HG02798 (cell line): ENCODE results near the gene ZNF189.

Source experiments
- ATAC-seq: cut with Tn5 transposase; IDR thresholded peaks from one replicate; pipeline ENCODE4 v1.9.1; 2021; ENCODE audit warnings: mild to moderate bottlenecking; ENCODE audit not compliant: unreplicated experiment, poor library complexity

The ZNF189 gene

DNA sequence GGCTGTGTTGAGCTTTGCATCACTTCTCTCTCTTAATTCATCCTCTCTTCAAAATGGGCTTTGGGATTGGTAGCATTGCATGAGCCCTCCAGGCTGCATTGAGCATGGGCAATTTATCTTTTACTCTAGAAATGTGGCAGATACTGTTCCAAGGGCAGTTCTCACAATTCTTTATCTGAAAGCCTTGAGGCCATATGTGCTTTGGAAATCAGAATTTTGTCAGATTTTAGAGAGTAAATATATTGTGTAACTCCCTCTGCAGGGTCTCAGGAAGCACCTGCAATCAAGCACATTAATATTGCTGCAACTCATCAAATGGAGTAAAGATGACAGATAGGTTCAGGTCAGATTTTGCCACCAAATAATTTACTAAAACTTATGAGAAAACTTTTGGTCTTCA lies 19.3 kb downstream of the ZNF189 start:
- no peak for ATAC-seq

DNA sequence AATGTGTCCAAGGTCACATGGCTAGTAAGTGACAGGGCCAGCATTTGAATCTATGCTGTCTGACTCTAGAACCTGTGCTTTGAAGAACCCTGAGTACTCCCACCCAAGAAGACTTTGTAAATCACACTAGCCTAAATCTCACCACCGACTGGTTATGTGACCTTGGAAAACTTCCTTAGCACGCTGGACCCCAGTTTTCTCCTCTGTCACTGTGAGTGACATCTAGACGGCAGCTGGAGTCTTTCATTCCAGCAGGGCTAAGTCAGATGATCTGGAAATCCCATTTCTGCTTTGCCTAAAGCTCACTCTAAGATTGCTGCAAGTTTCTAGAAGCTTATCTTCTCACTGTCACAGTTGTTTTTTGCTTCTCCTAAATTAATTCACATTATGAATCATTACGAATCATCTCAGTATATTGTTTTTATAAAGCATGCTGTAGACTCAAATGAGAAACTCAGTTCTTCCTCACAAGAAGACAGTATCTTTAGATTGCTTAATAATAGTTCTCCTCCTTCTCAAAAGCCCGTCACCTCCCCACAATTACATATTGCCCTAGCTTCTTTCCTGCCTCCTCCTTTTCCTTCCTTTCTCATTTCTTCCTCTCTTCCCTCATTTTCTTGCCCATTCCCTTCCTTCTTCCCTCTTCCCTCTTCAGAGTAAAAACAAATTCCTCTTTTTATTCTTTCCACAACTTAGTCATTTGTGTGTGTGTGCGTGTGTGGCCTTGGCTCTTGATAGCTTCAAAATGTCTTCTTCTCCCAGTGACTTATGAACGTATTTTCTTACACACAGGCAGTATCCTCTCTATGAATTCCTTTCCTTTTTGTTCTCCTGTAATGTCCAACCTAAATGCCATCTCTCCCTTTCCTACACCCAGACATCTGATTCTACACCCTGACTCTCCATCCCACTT lies 20.1 kb downstream of the ZNF189 start:
- ATAC-seq = no peak

DNA sequence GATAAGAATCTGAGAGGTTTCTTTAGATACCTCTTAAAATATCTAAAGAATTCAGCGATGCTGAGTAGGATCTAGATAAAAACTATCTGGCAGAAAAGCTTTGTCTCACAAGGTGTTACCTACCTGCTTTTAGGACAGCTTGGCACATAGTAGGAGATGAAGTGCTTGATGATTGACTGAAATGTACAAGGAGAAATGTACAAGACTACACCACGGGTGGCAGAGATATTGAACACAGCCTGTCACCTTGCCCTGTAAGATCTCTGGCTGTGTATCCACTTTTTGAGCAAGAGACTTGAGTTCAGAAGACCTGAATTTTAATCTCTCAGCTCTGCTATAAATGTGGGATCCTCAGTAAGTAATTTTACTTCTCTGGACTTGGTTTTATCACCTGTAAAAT lies 21.2 kb downstream of the ZNF189 start:
- no peak for ATAC-seq

DNA sequence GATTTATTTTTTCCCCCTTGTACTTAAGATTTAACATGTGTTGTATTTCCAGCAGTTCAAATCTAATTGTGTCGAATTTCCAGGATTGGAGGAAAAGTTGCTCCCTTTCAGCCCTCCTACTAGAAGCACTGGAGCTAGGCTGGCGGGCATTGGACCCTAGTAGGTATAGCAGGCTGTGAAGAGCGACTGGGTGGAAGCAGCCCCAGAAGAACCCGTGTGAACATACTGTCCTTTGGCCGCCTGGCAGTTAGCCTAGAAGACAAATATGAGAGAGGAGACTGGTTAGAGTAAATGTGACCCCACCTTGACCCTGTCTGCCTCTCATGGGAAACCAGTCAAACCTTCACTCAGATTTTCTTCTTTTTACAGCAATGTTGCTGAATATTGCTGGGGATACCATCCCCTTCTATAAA lies 23.0 kb downstream of the ZNF189 start:
- ATAC-seq = no peak

DNA sequence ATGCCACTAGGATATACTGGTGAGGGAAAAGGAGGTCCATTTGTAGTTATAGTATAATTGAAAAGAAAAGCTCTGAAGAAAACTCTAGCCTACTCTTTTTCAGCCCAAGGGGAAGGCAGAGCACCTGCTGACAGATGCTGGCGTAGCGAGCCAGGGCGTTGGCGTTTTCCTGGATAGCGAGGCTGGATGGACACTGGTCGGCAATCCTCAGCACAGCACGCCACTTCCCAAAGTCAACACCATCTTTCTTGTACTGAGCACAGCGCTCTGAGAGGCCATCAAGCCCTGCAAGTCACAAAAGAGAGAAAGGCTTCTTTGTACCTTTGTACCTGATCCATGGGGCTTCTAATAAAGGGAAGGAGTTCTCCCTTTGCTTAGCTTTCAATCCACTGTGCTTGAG lies 28.7 kb downstream of the ZNF189 start:
- no peak for ATAC-seq

DNA sequence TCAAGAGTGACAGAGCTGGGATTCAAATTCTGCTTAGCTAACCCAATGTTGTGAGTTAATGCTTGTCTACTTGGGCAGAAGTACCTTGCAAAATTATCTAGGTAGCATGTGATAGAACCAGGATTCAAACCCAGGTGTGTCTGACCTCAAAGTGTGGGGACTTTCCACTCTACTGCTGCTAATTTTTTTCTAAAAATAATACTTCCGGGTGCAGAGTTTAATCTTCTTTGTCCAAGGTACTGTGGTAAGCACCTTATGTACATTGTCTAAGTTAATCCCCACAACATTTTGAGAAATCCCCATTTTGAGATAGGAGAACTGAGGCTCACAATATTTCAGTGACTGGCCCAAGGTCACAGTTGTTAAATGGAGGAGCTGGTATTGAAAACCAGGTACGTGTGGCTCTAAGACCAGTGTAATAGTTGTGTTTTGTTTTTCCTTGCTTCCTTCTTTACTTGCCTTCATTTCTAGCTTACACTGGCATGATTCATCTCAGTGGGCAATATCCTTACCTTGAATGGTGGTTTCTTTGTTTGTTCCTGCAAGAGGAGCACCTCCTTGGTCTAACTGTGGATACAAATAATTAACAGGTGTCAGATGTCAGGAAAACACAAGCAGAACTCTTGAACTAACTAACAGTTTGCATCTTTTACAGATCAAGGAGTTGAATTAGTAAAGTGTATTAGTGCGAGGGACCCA lies 29.5 kb downstream of the ZNF189 start:
- ATAC-seq = peak; percentile 80

DNA sequence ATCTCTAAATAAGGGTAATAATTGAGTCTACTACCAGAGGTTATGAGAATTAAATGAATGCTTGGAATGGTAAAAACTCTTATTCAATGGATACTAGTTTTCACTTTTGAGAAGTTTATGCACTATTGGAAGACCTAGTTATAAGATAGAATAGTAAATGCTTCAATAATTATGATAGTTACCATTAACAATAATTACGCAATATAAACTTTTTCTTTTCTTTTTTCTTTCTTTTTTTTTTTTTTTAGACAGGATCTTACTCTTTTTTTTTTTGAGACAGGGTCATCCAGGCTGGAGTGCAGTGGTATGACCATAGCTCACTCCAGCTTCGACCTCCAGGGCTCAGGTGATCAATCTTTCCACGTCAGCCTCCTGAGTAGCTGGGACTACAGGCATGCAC lies 30.3 kb downstream of the ZNF189 start:
- ATAC-seq = no peak

DNA sequence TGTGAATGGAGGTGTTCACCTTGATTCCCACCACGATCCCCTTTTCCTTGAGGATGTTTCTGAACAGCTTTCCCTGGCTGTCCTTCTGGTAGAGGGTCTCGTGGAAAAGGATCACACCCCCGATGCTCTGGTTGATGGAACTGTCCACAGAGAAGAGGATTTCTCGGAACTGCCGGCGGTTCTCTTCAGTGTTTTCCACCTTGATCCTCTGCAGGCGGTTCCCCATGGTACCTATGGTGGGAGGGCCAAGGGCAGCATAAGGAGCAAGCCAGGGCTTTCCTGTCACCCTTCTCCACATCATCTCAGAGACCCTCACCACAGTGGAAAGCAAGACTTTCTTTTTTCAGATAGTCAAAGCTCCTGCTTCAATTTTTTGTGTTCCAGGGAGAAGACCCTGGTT lies 31.1 kb downstream of the ZNF189 start:
- ATAC-seq = no peak

DNA sequence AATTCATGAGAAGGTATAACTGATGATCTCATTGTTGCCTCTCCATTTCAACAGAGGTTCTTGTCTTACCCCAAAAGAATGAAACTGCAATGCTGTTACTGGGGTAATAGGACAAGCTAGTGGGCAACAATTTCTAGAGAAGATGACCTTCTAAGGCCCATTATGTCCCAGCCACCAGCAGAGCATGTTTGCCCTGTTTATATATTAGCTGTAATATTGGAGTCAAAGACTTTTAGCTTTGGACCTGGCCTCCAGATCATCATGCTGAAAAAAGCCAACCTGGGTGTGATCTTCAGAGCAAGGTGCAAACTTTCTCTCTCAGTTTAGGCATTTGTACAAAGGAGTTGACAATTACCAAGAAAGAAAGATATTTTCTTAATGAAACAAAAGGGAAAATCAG lies 33.5 kb downstream of the ZNF189 start:
- no peak for ATAC-seq

DNA sequence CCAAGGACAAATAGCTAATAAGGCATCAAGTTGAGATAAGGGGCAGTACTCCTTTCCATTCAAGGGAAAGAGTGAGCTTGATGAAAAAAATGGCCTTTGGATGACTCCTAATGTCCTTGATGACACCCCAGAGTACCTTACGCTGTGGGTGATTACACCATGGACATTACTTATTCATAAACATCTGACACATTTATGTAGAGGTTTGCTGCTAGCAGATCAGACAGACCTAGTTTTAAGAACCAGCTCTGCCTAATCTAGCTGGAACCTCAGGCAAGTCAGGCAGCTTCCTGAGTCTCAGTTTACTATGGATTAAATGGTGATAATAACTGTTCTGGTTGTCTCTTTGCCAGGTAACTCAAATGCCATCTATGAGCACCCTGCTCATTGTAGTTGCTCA lies 34.1 kb downstream of the ZNF189 start:
- ATAC-seq = no peak

DNA sequence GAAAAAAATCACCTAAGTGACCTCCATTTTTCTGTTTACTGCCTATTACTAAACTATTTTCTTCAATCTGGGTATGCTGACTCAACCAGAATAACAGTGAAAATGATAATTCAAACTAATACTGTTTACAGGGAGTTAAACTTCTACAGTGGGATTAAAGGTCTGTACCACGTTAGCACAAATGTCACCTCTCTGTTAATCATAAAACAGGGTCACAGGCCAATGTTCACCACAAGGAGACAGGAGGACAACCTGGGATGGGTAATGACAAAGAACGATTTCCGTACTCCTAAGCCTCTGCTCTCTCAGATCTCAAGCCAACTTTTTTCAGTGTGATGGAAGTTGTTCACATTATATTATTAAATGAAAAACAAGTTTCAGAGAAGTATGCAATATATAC lies 34.6 kb downstream of the ZNF189 start:
- ATAC-seq = no peak

DNA sequence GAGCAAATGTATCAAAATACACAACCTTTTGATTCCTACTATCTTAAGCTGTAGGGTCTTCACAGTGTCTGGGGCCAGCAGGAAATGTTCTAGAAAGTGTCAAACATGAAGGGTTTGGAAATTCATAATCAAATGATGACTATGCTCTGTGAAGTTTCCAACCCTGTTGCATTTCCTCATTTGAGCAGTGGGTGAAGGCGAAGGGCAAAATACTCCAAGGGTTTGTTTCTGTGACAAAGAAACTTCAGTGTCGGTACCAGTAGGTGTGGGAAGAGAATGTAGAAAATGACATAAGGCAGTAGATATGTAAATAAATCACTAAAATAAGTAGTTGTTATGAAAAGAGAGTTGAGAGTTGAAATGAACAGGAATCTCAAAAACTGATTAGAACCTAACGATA lies 36.3 kb downstream of the ZNF189 start:
- ATAC-seq = no peak

DNA sequence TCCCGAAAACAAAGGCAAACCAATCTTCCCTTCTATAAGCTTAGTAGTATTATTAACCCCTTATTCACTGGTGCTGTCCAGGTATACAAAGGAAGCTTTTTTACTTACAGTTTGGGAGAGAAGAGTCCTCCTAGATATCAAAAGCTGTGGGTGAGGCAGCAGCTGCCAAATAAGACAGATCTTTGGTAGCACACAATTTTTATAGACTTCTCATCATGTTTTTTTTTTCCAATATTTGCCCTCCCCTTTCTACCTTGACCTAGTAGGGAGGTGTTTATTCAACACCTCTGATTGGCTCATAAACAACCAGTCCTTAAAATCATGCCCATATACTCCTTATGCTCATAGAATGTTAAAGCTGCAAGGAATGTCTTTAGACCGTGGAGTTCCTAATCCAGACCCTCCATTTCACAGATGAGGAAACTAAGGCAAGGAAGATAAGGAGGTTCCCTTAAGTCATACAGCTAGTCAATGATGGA lies 37.0 kb downstream of the ZNF189 start, which contains the start of gene ALDOB:
TSS of gene ALDOB (minus strand) at position 174 of the 479 bp plus-strand sequence. CDS start 4,887 bp downstream, outside the sequence.
- ATAC-seq = no peak

DNA sequence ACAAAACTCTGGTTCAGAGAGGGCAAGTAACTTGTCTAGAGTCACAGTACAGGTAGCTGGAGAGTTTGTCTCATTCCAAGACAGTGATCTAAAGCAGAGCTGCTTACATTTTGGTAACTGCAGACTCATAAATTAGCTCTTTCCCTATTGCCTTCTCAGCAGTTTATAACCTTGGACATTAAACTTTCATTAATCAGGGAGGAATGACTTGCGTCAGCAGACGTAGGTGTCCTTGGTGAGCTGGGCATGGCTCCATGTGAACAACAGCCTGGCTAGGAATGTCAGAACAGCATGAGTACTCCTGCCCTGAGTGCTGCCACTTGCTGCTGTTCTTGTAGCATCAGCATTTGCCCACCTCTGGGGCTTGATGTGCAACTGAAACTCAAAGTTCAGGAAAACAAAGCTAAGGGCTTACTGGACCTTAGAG lies 39.2 kb downstream of the ZNF189 start:
- ATAC-seq = no peak

DNA sequence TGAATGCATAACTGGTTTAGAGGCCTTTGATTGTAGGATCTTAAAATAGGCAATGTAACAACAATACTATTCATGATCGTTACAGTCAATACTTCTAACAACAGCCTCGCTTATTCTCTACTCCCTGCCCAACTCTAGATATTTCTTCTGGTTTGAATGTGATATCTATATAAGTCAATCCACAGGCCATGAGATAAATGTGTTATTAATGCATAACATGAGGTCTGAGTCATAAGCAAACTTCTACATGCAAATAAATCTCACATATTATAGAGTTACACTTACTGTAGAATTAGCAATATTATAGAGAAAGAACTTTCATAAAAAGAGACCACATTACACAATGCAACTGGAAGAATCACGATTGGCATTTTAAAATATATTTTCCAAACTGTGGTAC lies 39.9 kb downstream of the ZNF189 start:
- ATAC-seq = no peak

DNA sequence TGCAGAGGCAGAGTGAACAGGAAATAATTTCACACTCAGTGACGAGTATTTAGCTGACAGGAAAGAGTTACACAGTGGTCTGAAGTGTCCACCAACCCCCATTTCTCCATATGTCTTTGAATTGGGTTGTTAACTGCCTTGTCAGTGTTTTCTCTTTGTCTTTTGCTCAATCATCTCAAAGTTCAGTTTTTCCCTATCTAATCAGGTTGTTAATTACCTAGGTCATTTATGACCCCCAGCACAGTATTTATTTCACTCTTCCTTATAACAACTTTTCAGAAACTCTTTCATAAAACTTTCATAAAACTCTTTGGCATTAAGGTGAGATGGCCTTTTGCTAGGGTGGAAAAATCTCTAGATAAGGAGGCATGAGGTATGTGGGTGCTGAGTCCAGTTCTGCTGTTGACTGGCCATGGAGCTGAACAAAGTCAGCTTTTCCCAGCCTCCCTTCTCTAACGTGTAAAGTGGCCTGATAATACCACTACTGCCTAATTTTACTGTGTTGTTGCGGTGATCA lies 42.1 kb downstream of the ZNF189 start:
- ATAC-seq = no peak

DNA sequence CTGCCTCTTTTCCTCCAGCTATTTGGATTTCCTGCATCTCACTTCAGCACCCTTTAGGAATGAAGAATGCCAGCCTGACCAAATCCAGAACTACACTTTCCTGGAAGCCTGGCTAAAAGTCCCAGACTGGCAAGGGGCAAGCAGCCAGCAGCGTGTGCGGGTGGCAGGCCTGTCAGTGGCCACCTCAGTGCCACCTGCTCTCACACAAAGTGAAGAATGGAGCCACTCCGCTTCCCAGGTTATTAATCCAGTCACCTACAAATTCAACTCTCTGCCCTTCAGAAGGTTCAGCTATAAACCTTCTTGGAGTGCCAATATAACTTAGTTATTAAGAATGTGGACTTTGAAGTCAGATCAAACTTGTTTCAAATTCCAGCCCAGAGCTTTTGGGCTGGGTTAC lies 43.7 kb downstream of the ZNF189 start:
- no peak for ATAC-seq

DNA sequence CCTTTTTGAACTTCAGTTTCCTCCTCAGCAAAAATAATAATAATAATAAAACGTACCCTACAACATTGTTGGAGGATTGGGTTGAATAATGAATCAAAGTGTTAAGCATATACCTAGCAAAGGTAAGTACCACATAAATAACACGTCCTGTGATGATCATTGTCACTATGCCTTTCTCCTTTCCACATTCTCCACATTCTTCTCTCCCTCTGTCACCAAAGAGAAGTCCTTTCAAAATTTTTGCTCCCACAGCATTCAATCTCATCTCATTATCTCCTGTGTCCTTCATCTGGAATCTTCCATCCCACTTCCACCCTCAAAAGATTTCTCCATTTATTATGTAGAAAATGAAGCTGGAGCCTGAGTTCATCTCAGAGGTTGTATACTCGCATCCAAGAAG lies 44.1 kb downstream of the ZNF189 start:
- ATAC-seq = no peak

DNA sequence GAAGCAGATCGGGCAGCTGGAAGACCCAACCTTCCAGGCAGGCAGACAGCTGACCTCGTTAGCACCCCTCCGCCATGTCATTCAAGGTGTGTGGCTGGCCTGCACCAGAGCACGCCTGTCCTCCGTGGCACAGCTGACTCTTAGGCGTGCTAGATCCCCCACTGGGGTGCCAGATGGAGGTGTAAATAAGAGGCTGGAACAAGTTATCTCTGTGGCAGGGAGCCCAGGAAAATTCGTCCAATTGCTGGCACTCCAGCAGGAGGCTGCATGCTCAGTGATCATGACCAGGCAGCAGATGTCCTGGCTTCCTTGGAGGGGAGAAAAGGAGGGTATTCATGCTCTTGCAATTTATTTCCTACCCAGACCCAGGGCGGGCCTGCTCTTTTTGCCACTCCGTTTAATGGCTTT lies 44.7 kb downstream of the ZNF189 start:
- ATAC-seq = no peak

DNA sequence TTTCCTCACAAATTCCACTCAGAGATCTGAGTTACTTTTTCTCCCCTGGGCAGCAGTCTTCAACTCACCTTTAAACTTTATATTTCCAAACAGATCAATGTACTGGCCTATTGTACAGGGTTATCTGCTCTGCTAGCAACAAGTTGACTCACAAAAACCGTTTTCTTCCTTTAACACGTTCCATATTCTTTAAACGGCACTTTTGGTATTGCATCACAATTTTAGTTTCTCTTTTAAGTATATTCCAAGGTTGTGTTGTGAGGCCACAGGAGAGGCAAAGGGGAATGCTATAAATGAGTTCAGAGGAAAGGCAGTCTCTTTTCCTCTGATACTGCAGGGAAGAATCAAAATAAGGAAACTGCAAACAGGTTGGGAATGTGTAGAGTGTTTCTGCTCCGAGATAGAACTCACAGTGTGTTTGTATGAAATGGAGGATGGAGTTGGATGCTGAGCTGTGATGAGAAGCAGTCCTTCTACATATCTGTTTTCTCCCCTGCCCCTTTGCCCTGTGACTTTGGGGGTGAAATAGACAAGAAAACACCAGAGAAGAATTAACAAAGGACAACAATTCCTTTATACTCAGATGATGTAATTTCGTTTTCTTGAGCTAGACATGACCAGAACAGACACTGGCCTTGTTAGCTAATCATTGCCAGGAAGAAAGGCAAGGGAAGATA lies 46.8 kb downstream of the ZNF189 start:
- no peak for ATAC-seq

DNA sequence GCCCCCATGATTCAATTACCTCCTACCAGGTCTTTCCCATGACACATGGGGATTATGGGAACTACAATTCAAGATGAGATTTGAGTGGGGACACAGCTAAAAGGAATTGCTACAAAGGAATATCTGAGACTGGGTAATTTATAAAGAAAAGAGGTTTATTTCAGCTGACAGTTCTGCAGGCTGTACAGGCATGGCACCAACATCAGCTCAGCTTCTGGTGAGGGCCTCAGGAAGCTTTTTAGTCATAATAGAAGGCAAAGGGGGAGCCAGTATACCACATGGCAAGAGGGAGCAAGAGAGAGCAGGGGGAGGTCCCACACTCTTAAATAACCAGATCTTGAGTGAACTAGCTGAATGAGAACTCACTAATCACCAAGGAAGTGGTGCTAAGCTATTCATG lies 48.1 kb downstream of the ZNF189 start:
- ATAC-seq = no peak
